ENCODE results near the gene USP8.
"Not testable (repeated sequence)": the region's sequence is repeated elsewhere in the genome, so short reads cannot be mapped to it uniquely, and the experiment has no call there.

DNA sequence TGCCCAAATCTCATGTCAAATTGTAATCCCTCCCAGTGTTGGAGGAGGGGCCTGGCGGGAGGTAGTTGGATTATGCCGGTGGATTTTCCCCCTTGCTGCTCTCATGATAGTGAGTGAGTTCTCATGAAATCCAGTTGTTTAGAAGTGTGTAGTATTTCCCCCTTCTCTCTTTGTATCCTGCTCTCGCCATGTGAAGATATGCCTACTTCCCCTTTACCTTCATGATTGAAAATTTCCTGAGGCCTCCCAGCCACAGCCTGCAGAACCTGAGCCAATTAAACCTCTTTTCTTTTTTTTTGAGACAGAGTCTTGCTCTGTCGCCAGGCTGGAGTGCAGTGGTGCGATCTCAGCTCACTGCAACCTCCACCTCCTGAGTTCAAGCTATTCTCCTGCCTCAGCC is 41.8 kb upstream of the USP8 start:
- TF ChIP-seq CTCF (IDR thresholded peaks at IDR 0.05); EZH2 (IDR thresholded peaks at IDR 0.05; ENCODE audit: borderline replicate concordance, insufficient read depth, low read depth, low read length, poor library complexity, severe bottlenecking): not testable (repeated sequence)

Data from B cell (primary cell).